PFSK-1 (cell line): Measurements from ENCODE around the gene INSYN1.

Experiments
- FOXP2 ChIP-seq: optimal IDR thresholded peaks from 2 replicates; pipeline ENCODE3; 2011; ENCODE audit warnings: borderline replicate concordance, control low read depth, inconsistent platforms; ENCODE audit not compliant: insufficient read depth; ENCODE audit errors: extremely low read length, extremely low read depth
- REST ChIP-seq, 2 experiments: IDR thresholded peaks; 2 replicates each; pipeline versions ENCODE4 v1.6.1 to v1.8.0; 2011 to 2012; ENCODE audit warnings: low read depth in 2 of 2, low read length in 2 of 2, control low read depth in 1 of 2, inconsistent platforms in 1 of 2, mild to moderate bottlenecking in 1 of 2, moderate library complexity in 1 of 2; ENCODE audit not compliant: insufficient read depth in 1 of 2
- TAF1 ChIP-seq: IDR thresholded peaks from 2 replicates; pipeline ENCODE4 v1.6.1; 2012; ENCODE audit warnings: low read length, control low read depth, borderline replicate concordance; ENCODE audit not compliant: insufficient read depth

- TF ChIP-seq TAF1, result no peak
- TF ChIP-seq FOXP2, result no peak
- TF ChIP-seq REST (IDR thresholded peaks at IDR 0.05; ENCODE audit: insufficient read depth in 1 of 2, low read depth in 2 of 2, low read length in 2 of 2), result no peak
Observed at GRCh38 chr15:73797366-73798158, 44.4 kb upstream of the INSYN1 start.
